Measurements from ENCODE around the gene MAP3K20. TPM values are rescaled to one million over a fixed set of nuclear protein-coding genes. Genes with fewer than 3 reads are reported as not detected.

MAP3K20 gene
- total and polyA plus RNA-seq, 2 experiments from 2014 or later = 151 to 169 TPM

GRCh38 chr2:173040729-173041128, 34.9 kb upstream of the MAP3K20 start:
- H3K4me1 ChIP-seq (ENCODE audit: low read depth) = peaks cover 26% of the 10 kb centered on the region
- H3K4me3 ChIP-seq = no peak overlapping the region
- DNase-seq (ENCODE audit: low read depth in 1 of 2, low spot score in 1 of 2) = no peak
- H3K36me3 ChIP-seq = no peaks in the 10 kb centered on the region
- H3K27me3 ChIP-seq = no peaks in the 10 kb centered on the region
- no peaks in the 10 kb centered on the region for H3K9me3 ChIP-seq (ENCODE audit: low read depth)
- H3K27ac ChIP-seq = no peak overlapping the region
- TF ChIP-seq, protein P1, sequence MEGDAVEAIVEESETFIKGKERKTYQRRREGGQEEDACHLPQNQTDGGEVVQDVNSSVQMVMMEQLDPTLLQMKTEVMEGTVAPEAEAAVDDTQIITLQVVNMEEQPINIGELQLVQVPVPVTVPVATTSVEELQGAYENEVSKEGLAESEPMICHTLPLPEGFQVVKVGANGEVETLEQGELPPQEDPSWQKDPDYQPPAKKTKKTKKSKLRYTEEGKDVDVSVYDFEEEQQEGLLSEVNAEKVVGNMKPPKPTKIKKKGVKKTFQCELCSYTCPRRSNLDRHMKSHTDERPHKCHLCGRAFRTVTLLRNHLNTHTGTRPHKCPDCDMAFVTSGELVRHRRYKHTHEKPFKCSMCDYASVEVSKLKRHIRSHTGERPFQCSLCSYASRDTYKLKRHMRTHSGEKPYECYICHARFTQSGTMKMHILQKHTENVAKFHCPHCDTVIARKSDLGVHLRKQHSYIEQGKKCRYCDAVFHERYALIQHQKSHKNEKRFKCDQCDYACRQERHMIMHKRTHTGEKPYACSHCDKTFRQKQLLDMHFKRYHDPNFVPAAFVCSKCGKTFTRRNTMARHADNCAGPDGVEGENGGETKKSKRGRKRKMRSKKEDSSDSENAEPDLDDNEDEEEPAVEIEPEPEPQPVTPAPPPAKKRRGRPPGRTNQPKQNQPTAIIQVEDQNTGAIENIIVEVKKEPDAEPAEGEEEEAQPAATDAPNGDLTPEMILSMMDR (IDR thresholded peaks at IDR 0.05; ENCODE audit: low read depth, low read length) = no peak

DNA sequence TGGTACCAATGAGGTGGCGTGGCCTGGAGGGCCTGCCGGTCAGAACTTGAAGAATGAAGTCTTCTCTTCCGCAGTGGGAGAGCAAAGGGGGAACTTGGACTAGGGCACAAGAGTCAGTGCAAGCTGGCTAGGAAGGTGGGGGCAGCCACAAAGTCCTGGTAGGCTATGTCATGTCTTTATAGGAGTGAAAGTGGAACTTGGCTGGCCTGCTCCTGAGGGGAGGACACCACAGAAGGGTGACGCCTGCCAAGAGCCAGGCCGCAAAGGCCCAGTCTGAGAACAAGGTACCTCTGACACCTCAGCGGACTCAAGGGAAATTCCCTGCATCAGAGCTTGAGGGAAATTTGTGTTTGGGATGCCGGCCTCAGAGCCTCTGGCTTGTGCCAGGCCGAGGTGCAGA, 32.2 kb upstream of the MAP3K20 start:
- no peaks in the 10 kb centered on the region for H3K27me3 ChIP-seq
- peaks cover 33% of the 10 kb centered on the region for H3K4me1 ChIP-seq (ENCODE audit: low read depth)
- TF ChIP-seq, protein P1 (IDR thresholded peaks at IDR 0.05; ENCODE audit: low read depth, low read length) = no peak
- no peaks in the 10 kb centered on the region for H3K9me3 ChIP-seq (ENCODE audit: low read depth)
- no peaks in the 10 kb centered on the region for H3K36me3 ChIP-seq
- DNase-seq (ENCODE audit: low read depth in 1 of 2, low spot score in 1 of 2) = no peak
- no peak overlapping the region for H3K27ac ChIP-seq
- no peak overlapping the region for H3K4me3 ChIP-seq

- Histone ChIP-seq H3K36me3 (no peaks in the 10 kb centered on the region), H3K4me1 (ENCODE audit: low read depth) (peaks cover 33% of the 10 kb centered on the region), H3K9me3 (ENCODE audit: low read depth) (no peaks in the 10 kb centered on the region), H3K4me3 (no peak overlapping the region), H3K27me3 (no peaks in the 10 kb centered on the region), H3K27ac (no peak overlapping the region)
- TF ChIP-seq, protein P1 (IDR thresholded peaks at IDR 0.05; ENCODE audit: low read depth, low read length) = no peak
- DNase-seq (ENCODE audit: low read depth in 1 of 2, low spot score in 1 of 2) = peak in 1 of 2 donors; percentile 23
Measured at GRCh38 chr2:173043897-173044519, 31.6 kb upstream of the MAP3K20 start.

- H3K4me3 ChIP-seq = no peak overlapping the region
- TF ChIP-seq, protein P1 (IDR thresholded peaks at IDR 0.05; ENCODE audit: low read depth, low read length) = no peak
- no peaks in the 10 kb centered on the region for H3K27me3 ChIP-seq
- H3K36me3 ChIP-seq = no peaks in the 10 kb centered on the region
- no peak overlapping the region for H3K27ac ChIP-seq
- H3K4me1 ChIP-seq (ENCODE audit: low read depth) = peaks cover 33% of the 10 kb centered on the region
- DNase-seq (ENCODE audit: low read depth in 1 of 2, low spot score in 1 of 2) = no peak
- H3K9me3 ChIP-seq (ENCODE audit: low read depth) = no peaks in the 10 kb centered on the region
Measured at GRCh38 chr2:173044686-173045085, 31.0 kb upstream of the MAP3K20 start.

GRCh38 chr2:173045181-173045580, 30.5 kb upstream of the MAP3K20 start:
- Histone ChIP-seq H3K9me3 (ENCODE audit: low read depth) (no peaks in the 10 kb centered on the region), H3K4me1 (ENCODE audit: low read depth) (peaks cover 33% of the 10 kb centered on the region), H3K36me3 (no peaks in the 10 kb centered on the region), H3K27ac (no peak overlapping the region), H3K27me3 (no peaks in the 10 kb centered on the region), H3K4me3 (no peak overlapping the region)
- TF ChIP-seq, protein P1 (IDR thresholded peaks at IDR 0.05; ENCODE audit: low read depth, low read length) = no peak
- DNase-seq (ENCODE audit: low read depth in 1 of 2, low spot score in 1 of 2) = no peak
